B cell (primary cell): ENCODE data around the gene ZMIZ1. TPM values are rescaled to one million over a fixed set of nuclear protein-coding genes. Genes with fewer than 3 reads are reported as not detected.

Experiments
- ATAC-seq: fragments of 200-7000 bp; cut with Tn5 transposase; one replicate; pipeline ENCODE4 v1.10.0; 2021; ENCODE audit warnings: low read depth, mild to moderate bottlenecking, moderate number of reproducible peaks, moderate library complexity
- CTCF ChIA-PET: fragments of 350-600 bp; sonication (Branson Sonifier 250); formaldehyde crosslinking; loops from one replicate; lab custom pipeline; 2021; ENCODE audit warnings: antibody characterized with exemption, inconsistent platforms; lab: Charles Lee
- POLR2A ChIA-PET: fragments of 350-600 bp; sonication (Branson Sonifier 250); formaldehyde crosslinking; loops from one replicate; lab custom pipeline; 2021; ENCODE audit warnings: antibody characterized with exemption; lab: Charles Lee
- DNase-seq: peaks from one replicate; pipeline ENCODE4 v3.0.0; 2013
- H2AFZ ChIP-seq: 2 replicates; pipeline ENCODE4 v1.6.1; 2012; ENCODE audit warnings: mild to moderate bottlenecking, low read depth, low read length; ENCODE audit not compliant: insufficient read depth, poor library complexity, severe bottlenecking
- H3K27ac ChIP-seq, 2 donors: 1 replicate in 1 of 2; 2 replicates in 1 of 2; pipeline ENCODE4 v1.5.1; 2012 to 2013; ENCODE audit warnings: low read length in 2 of 2, mild to moderate bottlenecking in 2 of 2, moderate library complexity in 1 of 2
- H3K27me3 ChIP-seq, 4 experiments: fragments of 200-600 bp in 1 of 4; sonication (generic) in 1 of 4; replicated peaks in 1 of 4; 1 replicate in 2 of 4; 2 replicates in 2 of 4; pipeline versions ENCODE4 v1.6.1 to v1.7.0; 2013 to 2016; ENCODE audit warnings: low read length in 3 of 4, mild to moderate bottlenecking in 2 of 4, mixed read lengths in 1 of 4, moderate library complexity in 1 of 4; ENCODE audit not compliant: insufficient read depth in 4 of 4, control insufficient read depth in 3 of 4; ENCODE audit errors: control extremely low read depth in 1 of 4
- H3K36me3 ChIP-seq, 2 experiments: replicated peaks in 1 of 2; 1 replicate in 1 of 2; 2 replicates in 1 of 2; pipeline versions ENCODE4 v1.6.1 to v1.7.1; 2013; ENCODE audit warnings: low read length in 1 of 2; ENCODE audit not compliant: insufficient read depth in 2 of 2, control insufficient read depth in 1 of 2; ENCODE audit errors: control extremely low read depth in 1 of 2, extremely low read depth in 1 of 2
- H3K4me1 ChIP-seq, 2 donors: fragments of 200-600 bp in 1 of 2; sonication (generic) in 1 of 2; 1 replicate in 1 of 2; 2 replicates in 1 of 2; pipeline versions ENCODE4 v1.5.1 to v1.6.1; 2013 to 2017; ENCODE audit warnings: low read length in 2 of 2; ENCODE audit not compliant: control insufficient read depth in 2 of 2, insufficient read depth in 2 of 2
- H3K4me2 ChIP-seq: replicated peaks from 2 replicates; pipeline ENCODE3; 2012; ENCODE audit warnings: mild to moderate bottlenecking, low read depth, low read length; ENCODE audit not compliant: poor library complexity, severe bottlenecking
- H3K4me3 ChIP-seq, 5 experiments: fragments of 200-600 bp in 1 of 5; sonication (generic) in 1 of 5; 1 replicate in 3 of 5; 2 replicates in 2 of 5; pipeline versions ENCODE4 v1.5.1 to v1.7.0; 2011 to 2016; ENCODE audit warnings: low read length in 4 of 5, mild to moderate bottlenecking in 4 of 5, low read depth in 2 of 5, control low read depth in 1 of 5, moderate library complexity in 1 of 5; ENCODE audit not compliant: insufficient read depth in 1 of 5; ENCODE audit errors: control extremely low read depth in 1 of 5, extremely low read depth in 1 of 5
- H3K79me2 ChIP-seq: fragments of 200-600 bp; sonication (generic); one replicate; pipeline ENCODE4 v1.6.0; 2016; ENCODE audit warnings: low read length; ENCODE audit not compliant: control insufficient read depth, insufficient read depth
- H3K9ac ChIP-seq: fragments of 200-600 bp; sonication (generic); 2 replicates; pipeline ENCODE4 v1.6.1; 2017; ENCODE audit warnings: mild to moderate bottlenecking, low read length, moderate library complexity
- H3K9me3 ChIP-seq, 3 donors: one replicate each; pipeline versions ENCODE4 v1.6.1 to v1.7.1; 2013; ENCODE audit warnings: low read length in 2 of 3; ENCODE audit not compliant: control insufficient read depth in 2 of 3, insufficient read depth in 1 of 3; ENCODE audit errors: control extremely low read depth in 1 of 3
- H4K20me1 ChIP-seq: 2 replicates; pipeline ENCODE4 v1.6.0; 2012; ENCODE audit warnings: mild to moderate bottlenecking, low read length; ENCODE audit not compliant: insufficient read depth, control insufficient read depth, poor library complexity, severe bottlenecking
- H3K27ac Mint-ChIP-seq: one replicate; pipeline ENCODE4 v1.8.0; 2021; ENCODE audit warnings: mixed read lengths
- H3K27me3 Mint-ChIP-seq: one replicate; pipeline ENCODE4 v1.8.0; 2021; ENCODE audit warnings: mixed read lengths
- H3K4me1 Mint-ChIP-seq: one replicate; pipeline ENCODE4 v1.8.0; 2021; ENCODE audit warnings: mixed read lengths
- H3K4me3 Mint-ChIP-seq: one replicate; pipeline ENCODE4 v1.8.0; 2021; ENCODE audit warnings: mixed read lengths
- H3K9me3 Mint-ChIP-seq: one replicate; pipeline ENCODE4 v1.8.0; 2022; ENCODE audit warnings: mixed read lengths; ENCODE audit not compliant: insufficient read depth
- CTCF ChIP-seq: fragments of 200-600 bp; IDR thresholded peaks from one replicate; pipeline ENCODE4 v1.8.0; 2022; ENCODE audit warnings: antibody characterized with exemption, mild to moderate bottlenecking
- EZH2 ChIP-seq: IDR thresholded peaks from 2 replicates; pipeline ENCODE4 v1.6.1; 2012; ENCODE audit warnings: borderline replicate concordance, low read depth, mild to moderate bottlenecking, moderate library complexity, low read length; ENCODE audit not compliant: insufficient read depth, poor library complexity, severe bottlenecking
- whole genome bisulfite sequencing: methylation state at CpG from one replicate; pipeline ENCODE4 v1.1.5; 2013; ENCODE audit warnings: missing lambda C conversion rate; ENCODE audit not compliant: insufficient coverage; 5-methylcytosine and 5-hydroxymethylcytosine counted together
- intact Hi-C: fragments of 100-400 bp; cut with micrococcal nuclease; formaldehyde crosslinking; loops from one replicate; pipeline ENCODE4 v1.10.0; 2022
- polyA plus RNA-seq: library from polyadenylated mRNA; depleted of rRNA; stranded (reverse); fragments of >200 nt; gene quantifications from 2 replicates; pipeline ENCODE4 v1.2.3, GENCODE V29; 2012
- total RNA-seq, 2 donors: library from RNA; stranded (reverse); fragments of 120-200 nt in 1 of 2; gene quantifications; 1 replicate in 1 of 2; 2 replicates in 1 of 2; pipeline versions ENCODE4 v1.2.3 to v1.2.4, GENCODE V29; 2013 to 2022

ZMIZ1 gene
- total and polyA plus RNA-seq, 2 donors (not counting 1 experiment from before 2014, with no cell fraction given), result 14.3 to 64.9 TPM

DNA sequence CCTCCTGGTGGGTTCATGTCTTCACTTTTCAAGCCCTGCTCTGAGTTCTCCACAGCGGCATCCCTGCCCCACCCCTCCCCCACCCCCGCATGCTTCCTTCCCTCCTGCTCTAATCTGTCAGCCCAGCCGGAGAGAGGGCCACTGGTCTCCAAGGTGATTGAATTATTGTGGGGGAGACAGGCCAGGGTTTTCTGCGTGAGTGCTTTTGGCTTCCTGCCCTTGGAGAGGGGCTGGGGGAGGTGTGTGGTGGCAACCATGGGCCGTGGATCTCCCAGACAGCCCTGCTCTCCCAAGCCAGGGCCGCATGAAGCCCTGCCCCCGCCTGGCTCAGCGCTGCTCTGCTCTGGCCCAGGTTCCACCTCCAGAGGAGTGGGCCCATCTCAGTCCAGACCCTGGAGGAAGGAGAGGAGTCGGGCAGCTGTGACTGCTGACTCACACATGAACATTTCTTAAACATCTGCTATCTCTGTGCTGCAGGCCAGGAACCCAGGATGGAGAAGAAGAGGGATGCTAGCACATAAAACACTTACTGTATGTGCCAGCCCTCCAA is 109.9 kb downstream of the ZMIZ1 start:
- no peak for ATAC-seq
- intact Hi-C loops, result no loop called here
- no peak overlapping the region for H3K4me3 Mint-ChIP-seq
- ChIA-PET POLR2A (no interaction called here), CTCF (interaction anchor here (0.8 kb wide), 1 partner anchor 16 kb away, joined by 4 read pairs; no protein-coding TSS in a partner anchor)
- WGBS, result 7% methylated on average over 3 of the region's 9 CpGs
- Histone ChIP-seq H4K20me1 (no peaks in the 10 kb centered on the region), H2AFZ (no peak overlapping the region), H3K4me3 (no peak overlapping the region), H3K36me3 (no peaks in the 10 kb centered on the region), H3K4me1 (peaks cover 2 to 16% of the 10 kb centered on the region in 2 donors), H3K9ac (no peak overlapping the region), H3K27me3 (peaks cover 0 to 9% (median 0%) of the 10 kb centered on the region in 4 experiments), H3K27ac (no peak overlapping the region), H3K79me2 (no peaks in the 10 kb centered on the region), H3K9me3 (no peaks in the 10 kb centered on the region), H3K4me2 (no peak overlapping the region)
- no peak for TF ChIP-seq CTCF
- H3K4me1 Mint-ChIP-seq, result peaks cover 9% of the 10 kb centered on the region
- H3K27ac Mint-ChIP-seq, result no peak overlapping the region
- peaks cover 15% of the 10 kb centered on the region for H3K27me3 Mint-ChIP-seq
- no peaks in the 10 kb centered on the region for H3K9me3 Mint-ChIP-seq
- no peak for DNase-seq

- Mint-ChIP-seq H3K9me3 (no peaks in the 10 kb centered on the region), H3K27me3 (peaks cover 10% of the 10 kb centered on the region), H3K27ac (no peak overlapping the region), H3K4me1 (peaks cover 9% of the 10 kb centered on the region), H3K4me3 (no peak overlapping the region)
- TF ChIP-seq CTCF (no peak), EZH2 (no peak)
- CTCF ChIA-PET, result interaction anchor here (0.8 kb wide), 1 partner anchor 16 kb away, joined by 4 read pairs; no protein-coding TSS in a partner anchor
- Histone ChIP-seq H4K20me1 (no peaks in the 10 kb centered on the region), H3K79me2 (no peaks in the 10 kb centered on the region), H3K9ac (no peak overlapping the region), H3K4me3 (no peak overlapping the region), H2AFZ (no peak overlapping the region), H3K4me2 (no peak overlapping the region), H3K36me3 (no peaks in the 10 kb centered on the region), H3K4me1 (peaks cover 2 to 16% of the 10 kb centered on the region in 2 donors), H3K9me3 (no peaks in the 10 kb centered on the region), H3K27me3 (peaks cover 0 to 9% (median 0%) of the 10 kb centered on the region in 4 experiments), H3K27ac (no peak overlapping the region)
- intact Hi-C loops, result no loop called here
- WGBS, result 72% methylated on average over 5 of the region's 7 CpGs
- POLR2A ChIA-PET, result no interaction called here
- DNase-seq (peak; percentile 27), ATAC-seq (peak; percentile 14)
These were observed 110.6 kb downstream of the ZMIZ1 start for GRCh38 chr10:79179164-79179956.
